GM13977 (cell line): ENCODE measurements around the gene BRD4.

Experiments
- DNase-seq: peaks from one replicate; pipeline ENCODE4 v3.0.0; 2012; ENCODE audit warnings: low spot score
- in situ Hi-C: fragments of 300-500 bp; cut with MboI; formaldehyde crosslinking; loops from one replicate; pipeline ENCODE4 v1.12.0; 2022; ENCODE audit warnings: low sequenced_read_pairs, low pct_unique_long_range_greater_than_20kb, mixed read lengths, inconsistent platforms; ENCODE audit not compliant: unreplicated experiment
- TF ChIP-seq, protein P1 (sequence below): IDR thresholded peaks from 2 replicates; pipeline ENCODE4 v1.5.1; 2012; ENCODE audit warnings: mild to moderate bottlenecking, control low read depth; ENCODE audit not compliant: insufficient read depth; ENCODE audit errors: extremely low read depth, missing control alignments

Gene BRD4

DNA sequence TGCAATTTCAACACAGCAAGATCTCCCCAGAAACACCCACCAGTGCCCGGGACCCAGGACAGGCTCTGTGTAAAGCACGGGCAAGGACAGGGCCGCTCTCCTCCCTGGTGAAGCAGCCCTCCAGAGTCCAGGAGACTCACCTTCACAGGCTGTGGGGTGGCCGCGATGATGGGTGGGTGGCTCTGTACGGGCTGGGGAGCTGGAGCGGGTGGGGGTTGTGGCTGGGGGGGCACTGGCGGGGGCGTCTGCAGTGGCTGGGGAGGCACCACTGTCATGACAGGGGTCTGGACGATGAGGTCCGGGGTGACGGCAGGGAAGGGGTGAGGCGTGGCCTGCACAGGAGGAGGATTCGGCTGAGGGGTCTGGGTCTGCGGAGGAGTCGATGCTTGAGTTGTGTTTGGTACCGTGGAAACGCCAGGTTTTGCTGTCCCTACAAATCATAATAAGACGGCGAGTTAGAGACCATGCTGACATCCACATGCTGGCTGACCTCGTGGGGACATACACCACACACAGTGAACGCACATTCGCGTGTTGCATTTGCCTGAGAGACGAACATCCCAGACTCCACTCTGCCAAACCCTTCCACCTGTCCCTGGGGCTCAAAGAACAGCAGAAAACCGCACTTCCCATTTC lies 67.0 kb downstream of the BRD4 start:
- TF ChIP-seq, protein P1, sequence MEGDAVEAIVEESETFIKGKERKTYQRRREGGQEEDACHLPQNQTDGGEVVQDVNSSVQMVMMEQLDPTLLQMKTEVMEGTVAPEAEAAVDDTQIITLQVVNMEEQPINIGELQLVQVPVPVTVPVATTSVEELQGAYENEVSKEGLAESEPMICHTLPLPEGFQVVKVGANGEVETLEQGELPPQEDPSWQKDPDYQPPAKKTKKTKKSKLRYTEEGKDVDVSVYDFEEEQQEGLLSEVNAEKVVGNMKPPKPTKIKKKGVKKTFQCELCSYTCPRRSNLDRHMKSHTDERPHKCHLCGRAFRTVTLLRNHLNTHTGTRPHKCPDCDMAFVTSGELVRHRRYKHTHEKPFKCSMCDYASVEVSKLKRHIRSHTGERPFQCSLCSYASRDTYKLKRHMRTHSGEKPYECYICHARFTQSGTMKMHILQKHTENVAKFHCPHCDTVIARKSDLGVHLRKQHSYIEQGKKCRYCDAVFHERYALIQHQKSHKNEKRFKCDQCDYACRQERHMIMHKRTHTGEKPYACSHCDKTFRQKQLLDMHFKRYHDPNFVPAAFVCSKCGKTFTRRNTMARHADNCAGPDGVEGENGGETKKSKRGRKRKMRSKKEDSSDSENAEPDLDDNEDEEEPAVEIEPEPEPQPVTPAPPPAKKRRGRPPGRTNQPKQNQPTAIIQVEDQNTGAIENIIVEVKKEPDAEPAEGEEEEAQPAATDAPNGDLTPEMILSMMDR: no peak
- no peak for DNase-seq
- in situ Hi-C loops: loop anchor here (25.0 kb wide), 1 partner anchor 297 kb away; no protein-coding TSS in a partner anchor

GRCh38 chr19:15264933-15265206 lies 67.5 kb downstream of the BRD4 start:
- TF ChIP-seq, protein P1: no peak
- in situ Hi-C loops: loop anchor here (25.0 kb wide), 1 partner anchor 297 kb away; no protein-coding TSS in a partner anchor
- DNase-seq: no peak

- in situ Hi-C loops: loop anchor here (25.0 kb wide), 1 partner anchor 298 kb away; no protein-coding TSS in a partner anchor
These were observed 68.0 kb downstream of the BRD4 start for GRCh38 chr19:15264061-15264932.

DNA sequence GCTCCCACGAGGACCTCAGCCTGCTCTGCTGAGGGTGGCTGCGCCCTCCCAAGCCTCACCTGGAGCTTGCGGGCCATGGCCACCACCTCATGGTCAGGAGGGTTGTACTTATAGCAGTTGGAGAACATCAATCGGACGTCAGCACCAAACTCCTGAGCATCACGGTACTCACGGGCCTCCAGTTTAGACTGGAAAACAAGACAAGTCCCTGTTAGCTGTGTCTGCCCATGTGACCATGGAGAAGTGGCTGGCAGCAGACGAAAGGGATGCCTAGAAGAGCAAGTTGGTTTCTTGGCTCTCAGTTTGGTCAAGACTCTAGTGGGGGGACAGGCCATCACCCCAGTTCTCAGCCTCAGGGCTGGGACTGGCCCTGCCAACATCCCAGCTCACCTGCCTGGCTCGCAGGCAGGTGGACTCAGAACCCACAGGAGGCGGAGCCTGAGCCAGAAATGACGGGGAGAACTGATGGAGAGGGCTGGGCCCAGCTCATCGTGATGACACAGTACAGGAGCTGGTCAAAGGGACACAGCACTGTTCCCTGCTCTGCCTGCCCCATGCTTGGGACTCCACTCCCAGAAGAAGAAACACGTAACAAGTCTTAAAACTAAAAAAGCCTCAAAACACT lies 68.9 kb downstream of the BRD4 start:
- in situ Hi-C loops: loop anchor here (25.0 kb wide), 1 partner anchor 299 kb away; no protein-coding TSS in a partner anchor
- DNase-seq: no peak
- TF ChIP-seq, protein P1: no peak

More at GRCh38 chr19:15264061-15264932, 68.0 kb downstream of the BRD4 start:
- DNase-seq: peak; percentile 80
- TF ChIP-seq, protein P1: peak; percentile 80

DNA sequence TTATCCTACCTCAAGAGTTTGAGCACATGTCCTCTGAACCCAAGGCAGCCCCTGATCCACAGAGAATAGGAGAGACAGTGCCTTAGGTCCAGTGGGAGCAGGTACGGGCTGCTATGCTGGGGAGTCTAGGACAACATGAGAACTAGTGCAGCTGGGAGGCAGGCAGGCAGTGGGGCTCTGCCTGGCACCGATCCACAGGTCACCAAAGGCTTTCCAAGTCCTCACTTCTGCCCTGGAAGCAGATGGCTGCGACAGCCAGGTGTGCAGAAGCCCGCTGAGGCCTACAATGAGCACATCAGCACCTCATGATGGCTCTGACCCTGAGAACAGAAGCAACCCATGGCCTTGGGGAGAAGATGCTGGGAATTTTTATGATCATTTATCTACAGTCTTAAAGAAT lies 70.3 kb downstream of the BRD4 start:
- TF ChIP-seq, protein P1: no peak
- no peak for DNase-seq
- in situ Hi-C loops: loop anchor here (25.0 kb wide), 1 partner anchor 300 kb away; no protein-coding TSS in a partner anchor

GRCh38 chr19:15260939-15261338 lies 71.4 kb downstream of the BRD4 start:
- DNase-seq: no peak
- TF ChIP-seq, protein P1: peak; percentile 41
- in situ Hi-C loops: loop anchor here (25.0 kb wide), 1 partner anchor 301 kb away; no protein-coding TSS in a partner anchor
